HCT116 (cell line): ENCODE data around the gene TIMM9. TPM values are rescaled to one million over a fixed set of nuclear protein-coding genes. Genes with fewer than 3 reads are reported as not detected.

Experiments used
- ATAC-seq: fragments of 200-7000 bp; cut with Tn5 transposase; 2 replicates; pipeline ENCODE4 v1.9.1; 2020; ENCODE audit warnings: mild to moderate bottlenecking, moderate library complexity
- Bru-seq: library from RNA; stranded (reverse); fragments of 400-500 nt; gene quantifications from one replicate; lab custom pipeline; 2021; lab: Mats Ljungman, UMichigan
- BruChase-seq, 2 experiments: library from RNA; stranded (reverse); fragments of 400-500 nt; gene quantifications; one replicate each; lab custom pipeline; 2021; lab: Mats Ljungman, UMichigan
- BruUV-seq: library from RNA; stranded (reverse); fragments of 400-500 nt; replicated peaks from 2 replicates; lab custom pipeline; 2021; lab: Mats Ljungman, UMichigan
- CTCF ChIA-PET: fragments of 300-600 bp; sonication (Branson Sonifier 250); formaldehyde crosslinking; loops from one replicate; lab custom pipeline; 2021; ENCODE audit warnings: antibody characterized with exemption; lab: Charles Lee
- POLR2A ChIA-PET: fragments of 300-600, 350-600 bp; sonication (Branson Sonifier 250); formaldehyde crosslinking; loops from one replicate; lab custom pipeline; 2021; ENCODE audit warnings: antibody characterized with exemption; lab: Charles Lee
- RAD21 ChIA-PET, 2 experiments: fragments of 300-600 bp; sonication (Branson Sonifier 250); formaldehyde crosslinking; loops; one replicate each; lab custom pipeline; 2023; ENCODE audit warnings: low total read pairs in 2 of 2; ENCODE audit not compliant: uncharacterized antibody in 2 of 2, unreplicated experiment in 2 of 2, low non-redundant PET in 1 of 2; lab: Charles Lee
- DNase-seq: peaks from one replicate; pipeline ENCODE4 v3.0.0-alpha.2; 2010; ENCODE audit warnings: low read depth, low spot score
- H2AFZ ChIP-seq: fragments of 200-600 bp; shearing (Covaris generic), sonication (generic); 2 replicates; pipeline ENCODE4 v1.6.1; 2017; ENCODE audit warnings: low read depth, mixed run types, mixed read lengths, antibody characterized with exemption, low read length; ENCODE audit not compliant: poor library complexity, severe bottlenecking
- H3K27ac ChIP-seq: 2 replicates; pipeline ENCODE4 v1.5.1; 2012; ENCODE audit warnings: low read depth, low read length
- H3K27me3 ChIP-seq: fragments of 200-600 bp; sonication (generic); 2 replicates; pipeline ENCODE4 v1.6.1; 2016; ENCODE audit warnings: mixed run types, low read length, mixed read lengths; ENCODE audit not compliant: insufficient read depth
- H3K36me3 ChIP-seq, 2 experiments: fragments of 200-500 bp in 1 of 2; fragments of 200-600 bp in 1 of 2; sonication (Bioruptor generic) in 1 of 2; sonication (generic) in 1 of 2; 2 replicates each; pipeline versions ENCODE4 v1.5.1 to v1.6.1; 2014 to 2016; ENCODE audit warnings: low read length in 2 of 2, inconsistent platforms in 1 of 2, mixed read lengths in 1 of 2, mixed run types in 1 of 2; ENCODE audit not compliant: insufficient read depth in 2 of 2, control insufficient read depth in 1 of 2
- H3K4me1 ChIP-seq, 2 experiments: fragments of 200-600 bp in 1 of 2; sonication (generic) in 1 of 2; 2 replicates each; pipeline versions ENCODE4 v1.5.1 to v1.6.1; 2012 to 2017; ENCODE audit warnings: low read length in 2 of 2, inconsistent platforms in 1 of 2, mild to moderate bottlenecking in 1 of 2, mixed read lengths in 1 of 2, mixed run types in 1 of 2, moderate library complexity in 1 of 2; ENCODE audit not compliant: insufficient read depth in 2 of 2, control insufficient read depth in 1 of 2
- H3K4me2 ChIP-seq: fragments of 200-600 bp; sonication (generic); 2 replicates; pipeline ENCODE4 v1.6.1; 2017; ENCODE audit warnings: mixed run types, low read length, mixed read lengths
- H3K4me3 ChIP-seq, 2 experiments: fragments of 200-600 bp in 1 of 2; sonication (generic) in 1 of 2; replicated peaks in 1 of 2; 2 replicates each; pipeline ENCODE4 v1.5.1; 2011 to 2016; ENCODE audit warnings: low read length in 2 of 2, control low read depth in 1 of 2, low read depth in 1 of 2, mild to moderate bottlenecking in 1 of 2, mixed read lengths in 1 of 2, mixed run types in 1 of 2
- H3K79me2 ChIP-seq: fragments of 200-600 bp; sonication (generic); 2 replicates; pipeline ENCODE4 v1.6.1; 2017; ENCODE audit warnings: mild to moderate bottlenecking, mixed run types, low read length, moderate library complexity, mixed read lengths; ENCODE audit not compliant: insufficient read depth
- H3K9ac ChIP-seq: fragments of 200-600 bp; sonication (generic); 2 replicates; pipeline ENCODE4 v1.6.1; 2016; ENCODE audit warnings: low read length, mixed read lengths
- H3K9me2 ChIP-seq: fragments of 200-600 bp; sonication (generic), shearing (Covaris generic); 2 replicates; pipeline ENCODE4 v1.6.1; 2017; ENCODE audit warnings: mixed run types, mild to moderate bottlenecking, moderate library complexity; ENCODE audit not compliant: insufficient read depth
- H3K9me3 ChIP-seq, 2 experiments: fragments of 200-500 bp in 1 of 2; fragments of 200-600 bp in 1 of 2; sonication (Bioruptor generic) in 1 of 2; sonication (generic) in 1 of 2; 2 replicates each; pipeline ENCODE4 v1.6.1; 2014 to 2017; ENCODE audit warnings: low read length in 2 of 2, mixed read lengths in 2 of 2, inconsistent platforms in 1 of 2, low read depth in 1 of 2, mild to moderate bottlenecking in 1 of 2, mixed run types in 1 of 2, moderate library complexity in 1 of 2; ENCODE audit not compliant: control insufficient read depth in 1 of 2, insufficient read depth in 1 of 2
- H4K20me1 ChIP-seq: fragments of 200-600 bp; sonication (generic), shearing (Covaris generic); 2 replicates; pipeline ENCODE4 v1.6.1; 2017; ENCODE audit warnings: mixed run types, mild to moderate bottlenecking, moderate library complexity; ENCODE audit not compliant: insufficient read depth
- ATF3 ChIP-seq: IDR thresholded peaks from 2 replicates; pipeline ENCODE4 v1.6.1; 2012
- EGR1 ChIP-seq: IDR thresholded peaks from 2 replicates; pipeline ENCODE4 v1.6.1; 2012; ENCODE audit warnings: low read depth
- ELF1 ChIP-seq: IDR thresholded peaks from 2 replicates; pipeline ENCODE4 v1.6.1; 2012; ENCODE audit warnings: low read depth, borderline replicate concordance
- EZH2 ChIP-seq: fragments of 200-600 bp; sonication (generic); IDR thresholded peaks from 2 replicates; pipeline ENCODE4 v1.6.1; 2017; ENCODE audit warnings: antibody characterized with exemption, mixed run types
- EZH2phosphoT487 ChIP-seq: fragments of 200-600 bp; IDR thresholded peaks from 2 replicates; pipeline ENCODE4 v1.6.1; 2018; ENCODE audit warnings: antibody characterized with exemption, borderline replicate concordance
- JUND ChIP-seq: IDR thresholded peaks from 2 replicates; pipeline ENCODE4 v1.6.1; 2012
- RAD21 ChIP-seq: IDR thresholded peaks from 2 replicates; pipeline ENCODE4 v1.6.1; 2012; ENCODE audit warnings: low read depth, mild to moderate bottlenecking
- REST ChIP-seq: IDR thresholded peaks from 2 replicates; pipeline ENCODE4 v1.6.1; 2012; ENCODE audit warnings: low read depth
- SIN3A ChIP-seq: IDR thresholded peaks from 2 replicates; pipeline ENCODE4 v1.6.1; 2012; ENCODE audit warnings: low read depth
- SP1 ChIP-seq: IDR thresholded peaks from 2 replicates; pipeline ENCODE4 v1.6.1; 2012; ENCODE audit warnings: low read depth
- TCF7L2 ChIP-seq: IDR thresholded peaks from 2 replicates; pipeline ENCODE4 v1.7.0; 2011; ENCODE audit warnings: borderline replicate concordance, inconsistent platforms; ENCODE audit not compliant: insufficient read depth, insufficient read length; ENCODE audit errors: extremely low read depth
- ZFX ChIP-seq: fragments of 450-650 bp; IDR thresholded peaks from 2 replicates; pipeline ENCODE4 v1.6.1; 2017
- intact Hi-C: fragments of 100-400 bp; cut with micrococcal nuclease; formaldehyde crosslinking; loops from 2 replicates; pipeline ENCODE4 v1.10.0; 2022
- long read RNA-seq: library from polyadenylated mRNA; unstranded; transcript quantifications from one replicate; pipeline ENCODE4 v2.0.0, GENCODE V29; 2021; ENCODE audit not compliant: unreplicated experiment
- polyA plus RNA-seq: library from polyadenylated mRNA; unstranded; fragments of >200 nt; gene quantifications from 2 replicates; pipeline ENCODE4 v1.2.1, GENCODE V29; 2012; ENCODE audit warnings: missing spikeins
- total RNA-seq: library from RNA; stranded (reverse); gene quantifications from one replicate; pipeline ENCODE4 v1.2.1, GENCODE V29; 2021; ENCODE audit not compliant: unreplicated experiment
- TF ChIP-seq, protein P1 (sequence below): IDR thresholded peaks from 2 replicates; pipeline ENCODE4 v1.6.1; 2011; ENCODE audit warnings: mild to moderate bottlenecking, low read length, moderate library complexity; ENCODE audit not compliant: insufficient replicate concordance; ENCODE audit errors: extremely low read depth
- TF ChIP-seq, protein P2 (sequence below), 3 experiments: fragments of 200-600 bp in 1 of 3; sonication (generic) in 1 of 3; IDR thresholded peaks in 2 of 3; conservative IDR thresholded peaks in 1 of 3; 2 replicates each; pipeline ENCODE4 v1.5.1; 2012 to 2017; ENCODE audit warnings: low read depth in 2 of 3, low read length in 2 of 3, antibody characterized with exemption in 1 of 3, borderline replicate concordance in 1 of 3, control low read depth in 1 of 3, mild to moderate bottlenecking in 1 of 3, mixed read lengths in 1 of 3, mixed run types in 1 of 3, moderate library complexity in 1 of 3; ENCODE audit not compliant: insufficient read depth in 1 of 3
- TF ChIP-seq, protein P3 (sequence below): IDR thresholded peaks from 2 replicates; pipeline ENCODE4 v1.6.1; 2012

Gene TIMM9
- total RNA-seq, result 40.7 TPM
- polyA plus RNA-seq, result 39.1 and 50.1 TPM in 2 replicates
- Bru-seq, nascent RNA, result percentile 85 among the genes with signal in this experiment
- BruChase-seq, experiment 1, labeled RNA remaining after a 6-hour chase, result percentile 78 among the genes with signal in this experiment
- BruChase-seq, experiment 2, labeled RNA remaining after a 2-hour chase, result percentile 83 among the genes with signal in this experiment
- long read RNA-seq, partial matches to known transcripts, result 6 of 10 reads
- long read RNA-seq, other reads (novel, unspliced or antisense), result 2 of 10 reads

GRCh38 chr14:58427281-58428117 lies at the start of gene TIMM9, which contains the start of gene KIAA0586:
Gene TIMM9, minus strand, starts transcription at chr14:58427531. Its CDS starts 15,586 bp downstream, at chr14:58411945.
Gene KIAA0586, plus strand, starts transcription at chr14:58427719. Its CDS starts 546 bp downstream, at chr14:58428265.
- POLR2A ChIA-PET, result interaction anchor here (0.8 to 1.5 kb wide), 2 partner anchors 29 to 129 kb away, joined by 3 to 5 read pairs; partner anchors contain the start of gene ARID4A
- TF ChIP-seq, protein P1, sequence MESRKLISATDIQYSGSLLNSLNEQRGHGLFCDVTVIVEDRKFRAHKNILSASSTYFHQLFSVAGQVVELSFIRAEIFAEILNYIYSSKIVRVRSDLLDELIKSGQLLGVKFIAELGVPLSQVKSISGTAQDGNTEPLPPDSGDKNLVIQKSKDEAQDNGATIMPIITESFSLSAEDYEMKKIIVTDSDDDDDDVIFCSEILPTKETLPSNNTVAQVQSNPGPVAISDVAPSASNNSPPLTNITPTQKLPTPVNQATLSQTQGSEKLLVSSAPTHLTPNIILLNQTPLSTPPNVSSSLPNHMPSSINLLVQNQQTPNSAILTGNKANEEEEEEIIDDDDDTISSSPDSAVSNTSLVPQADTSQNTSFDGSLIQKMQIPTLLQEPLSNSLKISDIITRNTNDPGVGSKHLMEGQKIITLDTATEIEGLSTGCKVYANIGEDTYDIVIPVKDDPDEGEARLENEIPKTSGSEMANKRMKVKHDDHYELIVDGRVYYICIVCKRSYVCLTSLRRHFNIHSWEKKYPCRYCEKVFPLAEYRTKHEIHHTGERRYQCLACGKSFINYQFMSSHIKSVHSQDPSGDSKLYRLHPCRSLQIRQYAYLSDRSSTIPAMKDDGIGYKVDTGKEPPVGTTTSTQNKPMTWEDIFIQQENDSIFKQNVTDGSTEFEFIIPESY, result no peak
- peak; percentile 81 for TF ChIP-seq EGR1
- TF ChIP-seq EZH2phosphoT487, result no peak
- no peak for TF ChIP-seq RAD21
- TF ChIP-seq REST, result no peak
- peak; percentile 94 for TF ChIP-seq SP1
- no peak for TF ChIP-seq ATF3
- peak; percentile 59; the same call in 1 of the 2 replicates for TF ChIP-seq ELF1
- TF ChIP-seq SIN3A, result peak; percentile 64
- TF ChIP-seq ZFX, result no peak
- TF ChIP-seq EZH2, result no peak
- TF ChIP-seq, protein P2, sequence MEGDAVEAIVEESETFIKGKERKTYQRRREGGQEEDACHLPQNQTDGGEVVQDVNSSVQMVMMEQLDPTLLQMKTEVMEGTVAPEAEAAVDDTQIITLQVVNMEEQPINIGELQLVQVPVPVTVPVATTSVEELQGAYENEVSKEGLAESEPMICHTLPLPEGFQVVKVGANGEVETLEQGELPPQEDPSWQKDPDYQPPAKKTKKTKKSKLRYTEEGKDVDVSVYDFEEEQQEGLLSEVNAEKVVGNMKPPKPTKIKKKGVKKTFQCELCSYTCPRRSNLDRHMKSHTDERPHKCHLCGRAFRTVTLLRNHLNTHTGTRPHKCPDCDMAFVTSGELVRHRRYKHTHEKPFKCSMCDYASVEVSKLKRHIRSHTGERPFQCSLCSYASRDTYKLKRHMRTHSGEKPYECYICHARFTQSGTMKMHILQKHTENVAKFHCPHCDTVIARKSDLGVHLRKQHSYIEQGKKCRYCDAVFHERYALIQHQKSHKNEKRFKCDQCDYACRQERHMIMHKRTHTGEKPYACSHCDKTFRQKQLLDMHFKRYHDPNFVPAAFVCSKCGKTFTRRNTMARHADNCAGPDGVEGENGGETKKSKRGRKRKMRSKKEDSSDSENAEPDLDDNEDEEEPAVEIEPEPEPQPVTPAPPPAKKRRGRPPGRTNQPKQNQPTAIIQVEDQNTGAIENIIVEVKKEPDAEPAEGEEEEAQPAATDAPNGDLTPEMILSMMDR (IDR thresholded peaks at IDR 0.05 in 2 of 3, conservative IDR thresholded peaks at IDR 0.05 in 1 of 3; ENCODE audit: borderline replicate concordance in 1 of 3, insufficient read depth in 1 of 3, low read depth in 2 of 3, low read length in 2 of 3), result no peak
- TF ChIP-seq JUND, result peak; percentile 31; the same call in 1 of the 2 replicates
- TF ChIP-seq TCF7L2, result peak; percentile 14
- TF ChIP-seq, protein P3, sequence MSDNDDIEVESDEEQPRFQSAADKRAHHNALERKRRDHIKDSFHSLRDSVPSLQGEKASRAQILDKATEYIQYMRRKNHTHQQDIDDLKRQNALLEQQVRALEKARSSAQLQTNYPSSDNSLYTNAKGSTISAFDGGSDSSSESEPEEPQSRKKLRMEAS, result peak; percentile 34; the same call in 1 of the 2 replicates

More at GRCh38 chr14:58427281-58428117, at the start of gene TIMM9, which contains the start of gene KIAA0586:
- peak within 1 kb of the TSS; percentile 97 for H2AFZ ChIP-seq
- H3K9me3 ChIP-seq, result no peaks in the 10 kb centered on the region
- H3K9me2 ChIP-seq, result no peaks in the 10 kb centered on the region
- peak within 1 kb of the TSS; percentile 78 for H3K4me2 ChIP-seq
- H3K4me3 ChIP-seq, result peak within 1 kb of the TSS; percentile 88 to 89
- H3K27ac ChIP-seq, result peak within 1 kb of the TSS; percentile 86
- peaks cover 51% of the 10 kb centered on the region for H3K79me2 ChIP-seq
- BruUV-seq, result no TSS peak
- CTCF ChIA-PET, result interaction anchor here (1.2 kb wide), 1 partner anchor 628 kb away, joined by 4 read pairs; no protein-coding TSS in a partner anchor
- ATAC-seq, result peak; percentile 88
- H3K4me1 ChIP-seq, result peaks cover 3 to 9% of the 10 kb centered on the region in 2 experiments; a peak in 3 of 4 replicates
- peaks cover 4 to 8% of the 10 kb centered on the region in 2 experiments; a peak in 3 of 4 replicates for H3K36me3 ChIP-seq
- peak within 1 kb of the TSS; percentile 86 for H3K9ac ChIP-seq
- no peaks in the 10 kb centered on the region for H3K27me3 ChIP-seq
- intact Hi-C loops, result loop anchor here (1.0 kb wide), 1 partner anchor 129 kb away; the partner anchor contains the start of gene ARID4A
- RAD21 ChIA-PET, result no interaction called here
- no peaks in the 10 kb centered on the region for H4K20me1 ChIP-seq
- DNase-seq, result peak; percentile 98
